Astrocyte (in vitro differentiated cells and primary cell): ENCODE results near the gene CDX1. TPM values are rescaled to one million over a fixed set of nuclear protein-coding genes. Genes with fewer than 3 reads are reported as not detected.
A peak's percentile ranks its signal among the peaks of the same experiment; 100 is the strongest.

Source experiments
- DNase-seq: peaks from one replicate; pipeline ENCODE4 v3.0.0-alpha.2; 2010; ENCODE audit warnings: low read depth
- FAIRE-seq: peaks from 2 replicates; lab custom pipeline; 2011; peaks lifted over from hg19 to GRCh38; lab: Jason Lieb, UNC
- H2AFZ ChIP-seq: 2 replicates; pipeline ENCODE4 v1.6.0; 2012; ENCODE audit warnings: low read depth, low read length, inconsistent platforms
- H3K27ac ChIP-seq: 2 replicates; pipeline ENCODE4 v1.5.1; 2011; ENCODE audit warnings: low read depth, low read length, inconsistent platforms
- H3K27me3 ChIP-seq: 2 replicates; pipeline ENCODE4 v1.6.0; 2011; ENCODE audit warnings: low read length, inconsistent platforms; ENCODE audit not compliant: insufficient read depth
- H3K36me3 ChIP-seq: 2 replicates; pipeline ENCODE4 v1.5.1; 2011; ENCODE audit warnings: low read length, inconsistent platforms; ENCODE audit not compliant: insufficient read depth
- H3K4me1 ChIP-seq: 2 replicates; pipeline ENCODE4 v1.5.1; 2011; ENCODE audit warnings: low read length, inconsistent platforms; ENCODE audit not compliant: insufficient read depth
- H3K4me2 ChIP-seq: 2 replicates; pipeline ENCODE4 v1.6.0; 2012; ENCODE audit warnings: low read length, inconsistent platforms
- H3K4me3 ChIP-seq: 2 replicates; pipeline ENCODE4 v1.5.1; 2011; ENCODE audit warnings: low read depth, mild to moderate bottlenecking, low read length, inconsistent platforms; ENCODE audit not compliant: insufficient read depth
- H3K79me2 ChIP-seq: 2 replicates; pipeline ENCODE4 v1.6.0; 2012; ENCODE audit warnings: mild to moderate bottlenecking, low read length, inconsistent platforms; ENCODE audit not compliant: insufficient read depth
- H3K9ac ChIP-seq: 2 replicates; pipeline ENCODE4 v1.6.0; 2012; ENCODE audit warnings: mild to moderate bottlenecking, low read length, inconsistent platforms
- H3K9me3 ChIP-seq: 2 replicates; pipeline ENCODE4 v1.5.1; 2012; ENCODE audit warnings: low read depth, mild to moderate bottlenecking, low read length, inconsistent platforms; ENCODE audit not compliant: insufficient read depth
- H4K20me1 ChIP-seq: 2 replicates; pipeline ENCODE4 v1.6.0; 2012; ENCODE audit warnings: low read length, inconsistent platforms; ENCODE audit not compliant: insufficient read depth
- H3K27ac Mint-ChIP-seq: one replicate; pipeline ENCODE4 v1.8.0; 2021; ENCODE audit warnings: mild to moderate bottlenecking, mixed read lengths; ENCODE audit not compliant: unreplicated experiment
- H3K27me3 Mint-ChIP-seq: one replicate; pipeline ENCODE4 v1.8.0; 2021; ENCODE audit warnings: low read depth, mixed read lengths; ENCODE audit not compliant: unreplicated experiment
- H3K36me3 Mint-ChIP-seq: one replicate; pipeline ENCODE4 v1.8.0; 2021; ENCODE audit warnings: low read depth, mixed read lengths; ENCODE audit not compliant: unreplicated experiment
- H3K4me1 Mint-ChIP-seq: one replicate; pipeline ENCODE4 v1.8.0; 2021; ENCODE audit warnings: low read depth, mixed read lengths; ENCODE audit not compliant: unreplicated experiment
- H3K4me3 Mint-ChIP-seq: one replicate; pipeline ENCODE4 v1.8.0; 2021; ENCODE audit warnings: mild to moderate bottlenecking, moderate library complexity, mixed read lengths; ENCODE audit not compliant: unreplicated experiment
- H3K9me3 Mint-ChIP-seq: one replicate; pipeline ENCODE4 v1.8.0; 2021; ENCODE audit warnings: mild to moderate bottlenecking, mixed read lengths; ENCODE audit not compliant: unreplicated experiment
- CTCF ChIP-seq: IDR thresholded peaks from 2 replicates; pipeline ENCODE4 v1.5.1; 2011; ENCODE audit warnings: low read depth, mild to moderate bottlenecking, inconsistent platforms, low read length, moderate library complexity; ENCODE audit not compliant: insufficient read depth
- EZH2 ChIP-seq: IDR thresholded peaks from 2 replicates; pipeline ENCODE4 v1.6.1; 2012; ENCODE audit warnings: mild to moderate bottlenecking, low read length, inconsistent platforms; ENCODE audit not compliant: insufficient read depth
- total RNA-seq: library from RNA; stranded (reverse); gene quantifications from 2 replicates; pipeline ENCODE4 v1.2.1, GENCODE V29; 2021

The CDX1 gene
- total RNA-seq, 1 donor from 2014 or later, result not detected

GRCh38 chr5:150181766-150182545, 15.4 kb downstream of the CDX1 start:
- no peaks in the 10 kb centered on the region for H3K79me2 ChIP-seq
- H4K20me1 ChIP-seq, result no peaks in the 10 kb centered on the region
- Mint-ChIP-seq H3K27me3 (peaks cover 54% of the 10 kb centered on the region), H3K9me3 (no peaks in the 10 kb centered on the region), H3K4me1 (peaks cover 10% of the 10 kb centered on the region), H3K4me3 (no peak overlapping the region), H3K36me3 (peaks cover 2% of the 10 kb centered on the region), H3K27ac (no peak overlapping the region)
- FAIRE-seq (no peak), DNase-seq (peak; percentile 23)
- peaks cover 6% of the 10 kb centered on the region for H3K27me3 ChIP-seq
- no peaks in the 10 kb centered on the region for H3K9me3 ChIP-seq
- TF ChIP-seq CTCF, result no peak
- no peak overlapping the region for H2AFZ ChIP-seq
- H3K4me3 ChIP-seq, result no peak overlapping the region
- no peak overlapping the region for H3K9ac ChIP-seq
- H3K4me2 ChIP-seq, result no peak overlapping the region
- no peak overlapping the region for H3K27ac ChIP-seq
- no peaks in the 10 kb centered on the region for H3K36me3 ChIP-seq
- H3K4me1 ChIP-seq, result peaks cover 9% of the 10 kb centered on the region

- H2AFZ ChIP-seq, result no peak overlapping the region
- no peak overlapping the region for H3K4me2 ChIP-seq
- Mint-ChIP-seq H3K27me3 (peaks cover 60% of the 10 kb centered on the region), H3K9me3 (no peaks in the 10 kb centered on the region), H3K27ac (no peak overlapping the region), H3K36me3 (peaks cover 2% of the 10 kb centered on the region), H3K4me3 (no peak overlapping the region), H3K4me1 (peaks cover 10% of the 10 kb centered on the region)
- H3K9ac ChIP-seq, result no peak overlapping the region
- no peak overlapping the region for H3K4me3 ChIP-seq
- H3K36me3 ChIP-seq, result no peaks in the 10 kb centered on the region
- FAIRE-seq (no peak), DNase-seq (no peak)
- H3K27me3 ChIP-seq, result peaks cover 13% of the 10 kb centered on the region
- no peaks in the 10 kb centered on the region for H3K79me2 ChIP-seq
- H3K4me1 ChIP-seq, result peaks cover 9% of the 10 kb centered on the region
- no peaks in the 10 kb centered on the region for H3K9me3 ChIP-seq
- no peaks in the 10 kb centered on the region for H4K20me1 ChIP-seq
- H3K27ac ChIP-seq, result no peak overlapping the region
- TF ChIP-seq CTCF, result no peak
- no peak for TF ChIP-seq EZH2
Measured at GRCh38 chr5:150182774-150183173, 16.2 kb downstream of the CDX1 start.

- no peak for FAIRE-seq
Measured at GRCh38 chr5:150183436-150183835, 16.9 kb downstream of the CDX1 start.

More at GRCh38 chr5:150183436-150183835, 16.9 kb downstream of the CDX1 start:
- no peaks in the 10 kb centered on the region for H3K36me3 ChIP-seq
- H3K4me1 Mint-ChIP-seq, result peaks cover 10% of the 10 kb centered on the region
- no peaks in the 10 kb centered on the region for H3K79me2 ChIP-seq
- H3K9me3 Mint-ChIP-seq, result no peaks in the 10 kb centered on the region
- H3K4me2 ChIP-seq, result no peak overlapping the region
- H2AFZ ChIP-seq, result no peak overlapping the region
- no peak overlapping the region for H3K4me3 ChIP-seq
- peaks cover 19% of the 10 kb centered on the region for H3K27me3 ChIP-seq
- H3K4me3 Mint-ChIP-seq, result no peak overlapping the region
- H3K27ac ChIP-seq, result no peak overlapping the region
- peaks cover 67% of the 10 kb centered on the region for H3K27me3 Mint-ChIP-seq
- no peak overlapping the region for H3K9ac ChIP-seq
- TF ChIP-seq EZH2 (no peak), CTCF (no peak)
- DNase-seq, result no peak
- no peak overlapping the region for H3K27ac Mint-ChIP-seq
- no peaks in the 10 kb centered on the region for H4K20me1 ChIP-seq
- H3K4me1 ChIP-seq, result peaks cover 9% of the 10 kb centered on the region
- no peaks in the 10 kb centered on the region for H3K9me3 ChIP-seq
- peaks cover 2% of the 10 kb centered on the region for H3K36me3 Mint-ChIP-seq
